ENCODE results near the gene TNKS1BP1. TPM values are rescaled to one million over a fixed set of nuclear protein-coding genes. Genes with fewer than 3 reads are reported as not detected.

Gene TNKS1BP1
- total and polyA plus RNA-seq, 9 of the 15 experiments (the other 6 are each of a cell fraction or from before 2014, with no cell fraction given), result 1.1 to 47.2 (median 10.9) TPM

GRCh38 chr11:57263351-57263750 is 61.4 kb downstream of the TNKS1BP1 start (continued):
- TF ChIP-seq ATF3 (IDR thresholded peaks at IDR 0.05) (no peak), ATF3 (CRISPR knock-in tag; conservative IDR thresholded peaks at IDR 0.05) (no peak), UBTF (IDR thresholded peaks at IDR 0.05; ENCODE audit: borderline replicate concordance in 1 of 2, low read depth in 2 of 2, low read length in 2 of 2) (no peak), HSF4 (CRISPR knock-in tag; IDR thresholded peaks at IDR 0.05; ENCODE audit: borderline replicate concordance) (no peak), ILK (tag; IDR thresholded peaks at IDR 0.05; ENCODE audit: borderline replicate concordance, low read depth) (no peak), NR0B1 (IDR thresholded peaks at IDR 0.05; ENCODE audit: partially characterized antibody) (no peak), HDGF (IDR thresholded peaks at IDR 0.05) (no peak), REST (IDR thresholded peaks at IDR 0.05; ENCODE audit: borderline replicate concordance) (no peak), REST (CRISPR knock-in tag; IDR thresholded peaks at IDR 0.05; ENCODE audit: low read depth) (no peak), ARID2 (IDR thresholded peaks at IDR 0.05) (no peak)

All from K562 (cell line).